CD4-positive, CD25-positive, alpha-beta regulatory T cell (primary cell): ENCODE results near the gene GRAMD4. TPM values are rescaled to one million over a fixed set of nuclear protein-coding genes. Genes with fewer than 3 reads are reported as not detected.

Experiments
- ATAC-seq, 2 donors: fragments of 150-1000 bp; cut with Tn5 transposase; one replicate each; pipeline ENCODE4 v1.10.0; 2021; ENCODE audit warnings: low read depth in 2 of 2, moderate number of reproducible peaks in 2 of 2, moderate library complexity in 1 of 2
- DNase-seq, 3 donors: peaks; one replicate each; pipeline versions ENCODE4 v3.0.0 to v3.0.0-alpha.2; 2012 to 2022; ENCODE audit warnings: mixed read lengths in 1 of 3
- H3K27ac ChIP-seq: one replicate; pipeline ENCODE4 v1.7.0; 2013; ENCODE audit warnings: mild to moderate bottlenecking, low read length; ENCODE audit not compliant: insufficient read depth, poor library complexity, severe bottlenecking
- H3K27me3 ChIP-seq: one replicate; pipeline ENCODE4 v1.7.0; 2013; ENCODE audit warnings: low read length; ENCODE audit not compliant: control insufficient read depth, insufficient read depth
- H3K36me3 ChIP-seq: one replicate; pipeline ENCODE4 v1.7.0; 2013; ENCODE audit warnings: mild to moderate bottlenecking, low read length, moderate library complexity; ENCODE audit not compliant: control insufficient read depth, insufficient read depth
- H3K4me1 ChIP-seq: 2 replicates; pipeline ENCODE4 v1.7.0; 2013; ENCODE audit warnings: mild to moderate bottlenecking, low read length; ENCODE audit not compliant: insufficient read depth, control insufficient read depth, poor library complexity, severe bottlenecking
- H3K4me3 ChIP-seq: one replicate; pipeline ENCODE4 v1.7.0; 2013; ENCODE audit warnings: low read depth, mild to moderate bottlenecking, low read length, moderate library complexity
- H3K9me3 ChIP-seq, 2 experiments: 1 replicate in 1 of 2; 2 replicates in 1 of 2; pipeline ENCODE4 v1.7.0; 2013; ENCODE audit warnings: low read length in 2 of 2, mild to moderate bottlenecking in 1 of 2, moderate library complexity in 1 of 2; ENCODE audit not compliant: control insufficient read depth in 2 of 2
- H3K27ac Mint-ChIP-seq, 3 donors: one replicate each; pipeline ENCODE4 v1.8.0; 2020 to 2022; ENCODE audit warnings: mild to moderate bottlenecking in 3 of 3, mixed read lengths in 3 of 3, moderate library complexity in 2 of 3
- H3K27me3 Mint-ChIP-seq: one replicate; pipeline ENCODE4 v1.8.0; 2022; ENCODE audit warnings: mild to moderate bottlenecking, mixed read lengths
- H3K36me3 Mint-ChIP-seq: one replicate; pipeline ENCODE4 v1.8.0; 2020; ENCODE audit warnings: mixed read lengths
- H3K4me1 Mint-ChIP-seq, 4 donors: one replicate each; pipeline ENCODE4 v1.8.0; 2020 to 2022; ENCODE audit warnings: mixed read lengths in 4 of 4, mild to moderate bottlenecking in 1 of 4
- H3K4me3 Mint-ChIP-seq, 4 donors: one replicate each; pipeline ENCODE4 v1.8.0; 2020 to 2022; ENCODE audit warnings: mild to moderate bottlenecking in 4 of 4, mixed read lengths in 4 of 4, moderate library complexity in 3 of 4
- H3K9me3 Mint-ChIP-seq, 7 donors: one replicate each; pipeline ENCODE4 v1.8.0; 2020 to 2022; ENCODE audit warnings: mixed read lengths in 7 of 7, mild to moderate bottlenecking in 3 of 7, moderate library complexity in 2 of 7
- polyA plus RNA-seq, 4 donors: library from polyadenylated mRNA; unstranded; fragments of 300-500 nt; fragmentation: Illumina TruSeq; gene quantifications; one replicate each; pipeline ENCODE4 v1.2.3, GENCODE V29; 2021
- total RNA-seq: library from RNA; stranded (reverse); gene quantifications from one replicate; pipeline ENCODE4 v1.2.3, GENCODE V29; 2022

Gene GRAMD4
- total and polyA plus RNA-seq, 5 donors from 2014 or later = 7.0 to 43.6 (median 7.5) TPM

GRCh38 chr22:46696229-46696518 lies 76.0 kb downstream of the GRAMD4 start:
- Mint-ChIP-seq H3K4me1 (peaks cover 0 to 2% (median under 1%) of the 10 kb centered on the region in 4 donors), H3K4me3 (no peak overlapping the region), H3K27ac (no peak overlapping the region), H3K36me3 (peaks cover 18% of the 10 kb centered on the region), H3K9me3 (no peaks in the 10 kb centered on the region), H3K27me3 (no peaks in the 10 kb centered on the region)
- DNase-seq = no peak
- no peaks in the 10 kb centered on the region for H3K27me3 ChIP-seq
- peaks cover 87% of the 10 kb centered on the region for H3K36me3 ChIP-seq
- no peaks in the 10 kb centered on the region for H3K9me3 ChIP-seq
- H3K4me3 ChIP-seq = no peak overlapping the region
- H3K4me1 ChIP-seq = no peaks in the 10 kb centered on the region
- no peak overlapping the region for H3K27ac ChIP-seq
- ATAC-seq = no peak

GRCh38 chr22:46696614-46697013 lies 76.4 kb downstream of the GRAMD4 start:
- Mint-ChIP-seq H3K27ac (peak overlapping the region in 1 of 3 donors; percentile 65), H3K4me1 (peaks cover 0 to 2% (median under 1%) of the 10 kb centered on the region in 4 donors), H3K4me3 (no peak overlapping the region), H3K36me3 (peaks cover 18% of the 10 kb centered on the region), H3K9me3 (no peaks in the 10 kb centered on the region), H3K27me3 (no peaks in the 10 kb centered on the region)
- Histone ChIP-seq H3K27ac (no peak overlapping the region), H3K36me3 (peaks cover 87% of the 10 kb centered on the region), H3K27me3 (no peaks in the 10 kb centered on the region), H3K4me1 (no peaks in the 10 kb centered on the region), H3K4me3 (no peak overlapping the region), H3K9me3 (no peaks in the 10 kb centered on the region)
- ATAC-seq (no peak), DNase-seq (no peak)

GRCh38 chr22:46697811-46698515 lies 77.8 kb downstream of the GRAMD4 start:
- Mint-ChIP-seq H3K9me3 (no peaks in the 10 kb centered on the region), H3K27me3 (no peaks in the 10 kb centered on the region), H3K4me1 (peaks cover 0 to 2% (median under 1%) of the 10 kb centered on the region in 4 donors), H3K27ac (peak overlapping the region in 1 of 3 donors; percentile 71), H3K4me3 (no peak overlapping the region), H3K36me3 (peaks cover 21% of the 10 kb centered on the region)
- ATAC-seq (no peak), DNase-seq (no peak)
- no peak overlapping the region for H3K27ac ChIP-seq
- no peaks in the 10 kb centered on the region for H3K4me1 ChIP-seq
- H3K4me3 ChIP-seq = no peak overlapping the region
- no peaks in the 10 kb centered on the region for H3K9me3 ChIP-seq
- peaks cover 88% of the 10 kb centered on the region for H3K36me3 ChIP-seq
- no peaks in the 10 kb centered on the region for H3K27me3 ChIP-seq

- H3K27me3 ChIP-seq = no peaks in the 10 kb centered on the region
- H3K4me1 ChIP-seq = no peaks in the 10 kb centered on the region
- no peaks in the 10 kb centered on the region for H3K9me3 ChIP-seq
- peaks cover 0 to 2% (median under 1%) of the 10 kb centered on the region in 4 donors for H3K4me1 Mint-ChIP-seq
- no peak overlapping the region for H3K4me3 ChIP-seq
- no peak overlapping the region for H3K4me3 Mint-ChIP-seq
- H3K9me3 Mint-ChIP-seq = no peaks in the 10 kb centered on the region
- H3K27ac ChIP-seq = no peak overlapping the region
- DNase-seq (no peak), ATAC-seq (no peak)
- H3K27me3 Mint-ChIP-seq = no peaks in the 10 kb centered on the region
- H3K36me3 Mint-ChIP-seq = peaks cover 22% of the 10 kb centered on the region
- peaks cover 87% of the 10 kb centered on the region for H3K36me3 ChIP-seq
- no peak overlapping the region for H3K27ac Mint-ChIP-seq
Observed at GRCh38 chr22:46699091-46699490, 78.9 kb downstream of the GRAMD4 start.

- no peaks in the 10 kb centered on the region for H3K4me1 ChIP-seq
- H3K9me3 ChIP-seq = no peaks in the 10 kb centered on the region
- no peak overlapping the region for H3K27ac ChIP-seq
- no peak overlapping the region for H3K27ac Mint-ChIP-seq
- ATAC-seq (no peak), DNase-seq (no peak)
- H3K36me3 ChIP-seq = peaks cover 84% of the 10 kb centered on the region
- peaks cover 0 to 8% (median 2%) of the 10 kb centered on the region in 4 donors for H3K4me1 Mint-ChIP-seq
- H3K4me3 ChIP-seq = no peak overlapping the region
- H3K9me3 Mint-ChIP-seq = no peaks in the 10 kb centered on the region
- H3K36me3 Mint-ChIP-seq = peaks cover 27% of the 10 kb centered on the region
- H3K27me3 Mint-ChIP-seq = no peaks in the 10 kb centered on the region
- H3K27me3 ChIP-seq = no peaks in the 10 kb centered on the region
- H3K4me3 Mint-ChIP-seq = no peak overlapping the region
Observed at GRCh38 chr22:46701262-46701661, 81.1 kb downstream of the GRAMD4 start.

GRCh38 chr22:46703171-46703995 lies 83.2 kb downstream of the GRAMD4 start:
- H3K4me3 ChIP-seq = no peak overlapping the region
- Mint-ChIP-seq H3K4me1 (peaks cover 0 to 8% (median 4%) of the 10 kb centered on the region in 4 donors), H3K4me3 (no peak overlapping the region), H3K27ac (peak overlapping the region in 1 of 3 donors; percentile 52), H3K27me3 (no peaks in the 10 kb centered on the region), H3K9me3 (no peaks in the 10 kb centered on the region), H3K36me3 (peaks cover 38% of the 10 kb centered on the region)
- H3K9me3 ChIP-seq = no peaks in the 10 kb centered on the region
- peaks cover 89% of the 10 kb centered on the region for H3K36me3 ChIP-seq
- H3K27me3 ChIP-seq = no peaks in the 10 kb centered on the region
- no peak overlapping the region for H3K27ac ChIP-seq
- no peaks in the 10 kb centered on the region for H3K4me1 ChIP-seq
- ATAC-seq (no peak), DNase-seq (no peak)

GRCh38 chr22:46703996-46704370 lies 83.8 kb downstream of the GRAMD4 start:
- H3K9me3 Mint-ChIP-seq = no peaks in the 10 kb centered on the region
- H3K4me1 Mint-ChIP-seq = peaks cover 0 to 8% (median 4%) of the 10 kb centered on the region in 4 donors
- peaks cover 39% of the 10 kb centered on the region for H3K36me3 Mint-ChIP-seq
- no peak overlapping the region for H3K4me3 Mint-ChIP-seq
- H3K36me3 ChIP-seq = peaks cover 89% of the 10 kb centered on the region
- no peaks in the 10 kb centered on the region for H3K27me3 ChIP-seq
- no peak for DNase-seq
- no peak for ATAC-seq
- H3K4me1 ChIP-seq = no peaks in the 10 kb centered on the region
- H3K27ac Mint-ChIP-seq = no peak overlapping the region
- H3K27me3 Mint-ChIP-seq = no peaks in the 10 kb centered on the region
- H3K27ac ChIP-seq = no peak overlapping the region
- no peak overlapping the region for H3K4me3 ChIP-seq
- H3K9me3 ChIP-seq = no peaks in the 10 kb centered on the region
